ENCODE measurements around the gene PDE1A.

Gene PDE1A

GRCh38 chr2:182355815-182356214, 71.0 kb downstream of the PDE1A start:
- Histone ChIP-seq H3K27me3 (no peaks in the 10 kb centered on the region), H3K36me3 (no peaks in the 10 kb centered on the region), H3K4me3 (ENCODE audit: low read depth, low read length) (no peak overlapping the region), H3K9me3 (no peaks in the 10 kb centered on the region), H3K4me1 (no peaks in the 10 kb centered on the region)
- no peak for TF ChIP-seq CTCF (IDR thresholded peaks at IDR 0.05; ENCODE audit: low read depth, low read length)
- no peak for DNase-seq

- H3K36me3 ChIP-seq = no peaks in the 10 kb centered on the region
- no peak for TF ChIP-seq CTCF (IDR thresholded peaks at IDR 0.05; ENCODE audit: low read depth, low read length)
- H3K27me3 ChIP-seq = no peaks in the 10 kb centered on the region
- no peaks in the 10 kb centered on the region for H3K9me3 ChIP-seq
- H3K4me1 ChIP-seq = no peaks in the 10 kb centered on the region
- H3K4me3 ChIP-seq (ENCODE audit: low read depth, low read length) = no peak overlapping the region
- no peak for DNase-seq
Measured at GRCh38 chr2:182351427-182351826, 75.4 kb downstream of the PDE1A start.

GRCh38 chr2:182349268-182349667, 77.6 kb downstream of the PDE1A start:
- Histone ChIP-seq H3K9me3 (no peaks in the 10 kb centered on the region), H3K27me3 (no peaks in the 10 kb centered on the region), H3K36me3 (no peaks in the 10 kb centered on the region), H3K4me3 (ENCODE audit: low read depth, low read length) (no peak overlapping the region), H3K4me1 (no peaks in the 10 kb centered on the region)
- DNase-seq = no peak
- TF ChIP-seq CTCF (IDR thresholded peaks at IDR 0.05; ENCODE audit: low read depth, low read length) = no peak

- no peak for TF ChIP-seq CTCF (IDR thresholded peaks at IDR 0.05; ENCODE audit: low read depth, low read length)
- H3K4me1 ChIP-seq = no peaks in the 10 kb centered on the region
- H3K9me3 ChIP-seq = no peaks in the 10 kb centered on the region
- DNase-seq = no peak
- no peaks in the 10 kb centered on the region for H3K27me3 ChIP-seq
- H3K4me3 ChIP-seq (ENCODE audit: low read depth, low read length) = no peak overlapping the region
- no peaks in the 10 kb centered on the region for H3K36me3 ChIP-seq
Measured at GRCh38 chr2:182345384-182345783, 81.5 kb downstream of the PDE1A start.

- TF ChIP-seq CTCF (IDR thresholded peaks at IDR 0.05; ENCODE audit: low read depth, low read length) = no peak
- Histone ChIP-seq H3K4me1 (no peaks in the 10 kb centered on the region), H3K36me3 (no peaks in the 10 kb centered on the region), H3K9me3 (no peaks in the 10 kb centered on the region), H3K27me3 (no peaks in the 10 kb centered on the region), H3K4me3 (ENCODE audit: low read depth, low read length) (no peak overlapping the region)
- no peak for DNase-seq
Measured at GRCh38 chr2:182330451-182331305, 96.2 kb downstream of the PDE1A start.

GRCh38 chr2:182324665-182325064, 102.2 kb downstream of the PDE1A start:
- Histone ChIP-seq H3K36me3 (no peaks in the 10 kb centered on the region), H3K4me3 (ENCODE audit: low read depth, low read length) (no peak overlapping the region), H3K4me1 (no peaks in the 10 kb centered on the region), H3K27me3 (no peaks in the 10 kb centered on the region), H3K9me3 (no peaks in the 10 kb centered on the region)
- DNase-seq = no peak
- no peak for TF ChIP-seq CTCF (IDR thresholded peaks at IDR 0.05; ENCODE audit: low read depth, low read length)

Measured in BE2C (cell line).